Bone marrow (tissue), 2 donors: ENCODE measurements around the gene POC1B.

Experiments used
- DNase-seq, 2 donors: peaks; one replicate each; lab custom pipeline; 2025; lab: John Stamatoyannopoulos, UW

The POC1B gene

DNA sequence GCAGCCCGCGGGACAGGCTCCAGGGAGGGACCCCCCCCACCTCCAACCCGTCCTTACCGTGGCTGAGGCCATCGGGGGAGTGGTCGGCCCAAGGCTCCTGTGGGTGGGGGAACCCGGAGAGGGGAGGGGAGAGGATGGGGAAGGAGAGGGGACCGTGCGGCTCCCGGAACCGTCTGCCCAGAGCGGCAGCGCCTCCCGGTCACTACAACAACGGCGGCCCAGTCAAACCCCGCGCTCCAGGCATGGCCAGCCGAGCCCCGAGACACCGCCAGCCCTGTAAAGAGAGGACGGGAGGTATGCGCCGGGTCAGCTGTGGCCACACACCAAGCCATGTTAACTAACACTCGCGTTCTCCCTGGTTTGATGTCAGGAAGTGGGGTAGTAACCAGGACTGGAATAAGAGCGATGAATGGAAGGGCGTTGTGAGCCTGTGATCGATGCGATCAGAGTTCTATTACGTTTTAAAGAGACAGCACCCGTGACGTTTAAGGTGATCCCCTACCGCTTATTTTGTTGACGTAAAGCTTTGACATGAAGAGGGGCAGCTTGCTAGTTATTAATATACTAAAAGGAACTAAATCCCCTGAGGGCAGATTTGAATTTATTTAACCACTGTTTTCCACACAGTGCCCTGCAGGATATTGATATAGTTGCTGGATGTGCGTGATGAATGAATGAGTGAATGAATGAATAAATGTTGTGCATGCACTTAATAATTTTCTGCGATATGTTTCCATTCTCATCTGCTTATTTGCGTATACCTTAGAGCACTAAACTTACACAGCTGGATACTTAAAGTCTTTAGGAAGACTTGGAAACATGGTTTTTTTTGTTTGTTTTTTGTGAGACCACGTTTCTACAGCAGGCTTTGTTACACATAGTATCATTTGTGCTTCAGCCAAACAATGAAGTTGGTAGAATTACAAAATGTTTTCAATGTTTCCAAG is at the start of gene POC1B:
TSS of gene POC1B (minus strand) at position 224 of the 947 bp plus-strand sequence. CDS start at position 72, 152 bp downstream.
- DNase-seq = peak; percentile 65 to 73

DNA sequence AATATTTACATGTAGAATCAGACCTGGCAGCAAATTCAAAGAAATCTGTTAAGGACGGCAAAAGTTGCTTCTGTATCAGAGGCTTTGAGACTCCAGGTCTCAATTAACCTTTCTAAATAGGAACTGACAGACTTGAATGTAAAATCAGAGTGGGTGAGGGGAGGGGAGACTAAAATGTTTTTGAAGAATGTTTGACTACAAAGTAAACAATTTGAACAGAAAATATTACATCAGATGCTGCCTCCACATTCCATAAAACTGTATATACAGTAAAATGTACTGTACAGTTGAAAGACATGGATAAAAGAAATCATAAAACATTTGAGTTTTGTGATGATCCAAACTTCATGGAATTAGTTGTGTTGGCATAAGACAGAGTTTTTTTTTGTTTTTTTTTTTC is 49.5 kb upstream of the POC1B start:
- no peak for DNase-seq

GRCh38 chr12:89574736-89575208 is 48.9 kb upstream of the POC1B start:
- DNase-seq = peak in 1 of 2 donors; percentile 6

DNA sequence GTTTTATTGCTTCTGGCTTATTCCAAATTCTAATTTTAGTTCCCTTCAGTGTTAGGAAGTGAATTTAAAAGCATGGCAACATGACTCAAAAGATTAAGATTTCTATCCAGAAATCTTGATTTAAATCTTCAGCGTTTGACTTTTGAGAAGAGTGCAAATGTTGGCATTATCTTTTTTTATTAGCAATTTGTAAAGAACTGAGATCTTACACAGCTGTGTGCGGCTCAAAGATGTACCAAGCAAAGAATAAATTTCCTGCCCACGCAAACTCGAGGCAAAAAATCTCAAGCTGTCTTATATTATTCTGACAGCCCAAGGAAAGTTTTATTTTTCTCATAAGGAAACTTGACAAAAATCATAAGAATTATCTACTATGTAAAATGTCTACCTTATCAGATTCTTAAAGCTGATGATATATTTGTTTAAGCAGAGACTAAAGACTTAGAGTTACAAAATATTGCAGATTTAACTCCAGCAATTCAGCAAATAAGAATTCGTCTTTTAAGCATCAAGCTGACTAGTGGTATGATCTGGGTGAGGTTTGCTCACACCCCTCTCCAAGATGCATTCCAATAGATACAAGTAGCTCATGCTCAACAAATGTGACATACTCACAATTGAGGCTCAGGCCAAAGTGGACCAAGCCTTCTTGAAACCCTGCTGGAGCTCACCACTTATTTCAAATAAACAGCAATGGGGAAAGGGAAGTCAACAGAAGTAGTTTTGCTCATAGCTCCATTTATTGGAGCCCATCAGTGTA is 47.4 kb upstream of the POC1B start:
- DNase-seq = no peak

GRCh38 chr12:89571491-89572195 is 45.8 kb upstream of the POC1B start:
- no peak for DNase-seq

DNA sequence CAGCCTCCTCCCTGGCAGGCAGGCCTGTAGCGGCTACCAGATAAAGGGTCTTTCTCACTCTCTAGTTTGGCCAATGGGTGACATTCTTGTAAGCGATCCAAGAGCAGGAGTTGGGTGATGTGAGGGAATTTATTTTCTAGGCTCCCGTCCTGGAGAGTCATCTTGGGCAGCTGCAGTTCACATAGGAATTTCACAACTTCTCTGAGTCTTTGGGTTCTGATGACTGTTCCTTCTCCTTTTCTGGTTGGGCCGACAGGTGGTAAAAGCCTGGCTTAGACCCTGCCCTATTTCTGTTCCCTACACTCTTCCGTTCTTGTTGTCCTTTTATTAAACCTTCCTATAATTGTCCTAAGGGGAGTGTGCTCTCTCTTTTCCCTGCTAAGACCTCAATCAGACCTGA is 42.6 kb upstream of the POC1B start:
- no peak for DNase-seq

DNA sequence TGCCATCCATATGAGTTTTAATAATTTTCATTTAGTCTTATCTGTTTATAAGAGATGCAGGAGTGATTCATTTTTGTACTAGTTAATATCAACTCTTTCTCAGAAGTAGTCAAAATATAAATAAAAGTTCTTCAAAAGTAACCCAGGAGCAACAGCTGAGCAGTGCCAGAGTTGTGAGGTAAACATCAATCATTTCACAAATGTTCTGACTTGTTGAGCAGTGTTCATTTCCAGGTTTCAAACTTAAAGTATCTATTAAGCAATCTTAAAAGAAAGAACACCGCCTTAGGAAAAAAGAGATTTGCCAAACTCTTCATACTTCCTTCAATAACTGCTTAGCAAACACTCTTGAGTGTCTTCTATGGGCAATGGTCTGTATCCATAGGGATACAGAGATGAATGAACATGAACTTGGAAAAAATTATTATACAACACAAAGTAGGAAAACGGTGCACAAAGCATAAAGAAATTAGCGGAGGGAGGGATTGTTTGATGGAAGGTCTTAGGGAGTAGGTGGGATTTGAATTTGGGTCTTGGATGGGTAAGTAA is 41.9 kb upstream of the POC1B start:
- DNase-seq = no peak

GRCh38 chr12:89566615-89567014 is 40.8 kb upstream of the POC1B start:
- DNase-seq = no peak

- DNase-seq = no peak
Observed at GRCh38 chr12:89565002-89565401, 39.2 kb upstream of the POC1B start.

DNA sequence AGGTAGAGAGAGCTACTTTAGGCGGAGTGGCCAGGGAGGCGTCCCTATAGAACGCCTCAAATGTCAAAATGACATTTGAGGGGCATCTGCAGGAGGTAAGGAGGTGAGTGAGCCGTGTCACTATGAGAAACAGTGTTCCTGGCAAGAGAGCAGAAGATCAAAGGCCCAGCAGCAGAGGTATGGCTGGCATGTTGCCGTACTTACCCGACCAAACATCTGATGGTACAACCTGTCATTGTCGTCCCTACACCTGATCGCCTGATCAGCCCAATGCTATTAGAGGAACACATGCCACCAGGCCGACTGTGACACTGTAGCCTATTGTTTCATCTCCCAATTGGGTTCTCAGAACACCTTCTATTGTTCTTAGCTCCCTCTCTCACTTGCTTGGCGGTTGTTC is 33.9 kb upstream of the POC1B start:
- DNase-seq = no peak

DNA sequence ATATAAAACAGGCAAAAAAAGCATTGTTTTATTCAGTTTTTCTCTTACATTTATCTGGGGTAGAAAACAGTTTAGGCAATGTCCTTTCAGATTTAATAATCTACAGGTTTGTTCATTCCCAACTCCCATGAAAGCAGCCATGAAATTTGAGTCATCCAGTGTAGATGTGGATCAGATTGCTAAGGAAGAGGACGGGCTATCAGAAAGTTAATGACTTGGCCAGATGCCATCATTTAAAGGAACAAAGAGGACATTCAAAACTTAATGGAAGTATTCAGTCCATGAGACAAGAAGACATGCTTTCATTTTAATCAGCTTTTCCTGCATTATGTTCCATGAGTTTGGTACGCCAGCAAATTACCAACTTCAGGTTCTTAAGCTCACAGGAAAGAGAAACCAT is 31.1 kb upstream of the POC1B start:
- DNase-seq = no peak

- DNase-seq = no peak
Observed at GRCh38 chr12:89552376-89552775, 26.5 kb upstream of the POC1B start.

DNA sequence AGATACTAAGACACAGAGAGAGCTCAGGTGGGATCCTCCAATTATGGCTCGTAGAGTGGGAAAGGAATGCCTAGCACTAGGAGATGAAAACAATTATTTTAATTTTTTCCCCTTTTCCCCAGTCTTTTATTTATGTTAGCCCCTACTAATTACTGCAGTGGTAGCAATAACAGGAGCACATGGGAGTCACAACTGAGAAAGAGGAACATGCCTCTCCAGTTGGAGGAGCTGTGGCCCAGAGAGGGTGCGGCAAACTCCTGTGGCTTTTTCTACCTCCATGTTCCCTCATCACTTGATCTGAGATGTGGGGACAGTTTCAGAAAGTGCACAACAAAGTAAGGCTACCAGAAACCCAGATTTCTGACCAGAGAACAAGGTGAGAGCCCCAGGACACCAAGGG is 25.9 kb upstream of the POC1B start:
- no peak for DNase-seq

DNA sequence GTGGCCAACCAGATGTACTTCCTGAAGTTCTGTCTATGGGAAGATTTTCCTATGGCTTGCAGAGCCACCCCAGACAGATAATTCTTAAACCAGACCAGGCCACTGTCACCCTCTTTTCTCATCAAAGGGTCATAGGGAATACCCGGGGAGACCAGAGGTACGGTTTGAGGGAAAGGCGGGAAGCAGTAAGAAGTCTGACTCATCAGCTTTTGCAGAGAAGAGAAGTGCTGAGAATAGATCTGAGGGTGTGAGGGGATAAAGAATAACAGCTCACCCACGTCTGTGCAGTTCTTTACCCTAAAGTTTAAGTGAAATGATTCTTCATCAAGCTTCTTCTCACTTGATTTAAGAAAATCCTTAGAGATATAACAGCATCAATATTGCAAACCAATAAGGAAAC is 21.3 kb upstream of the POC1B start:
- no peak for DNase-seq

GRCh38 chr12:89546151-89546550 is 20.3 kb upstream of the POC1B start:
- DNase-seq = no peak

DNA sequence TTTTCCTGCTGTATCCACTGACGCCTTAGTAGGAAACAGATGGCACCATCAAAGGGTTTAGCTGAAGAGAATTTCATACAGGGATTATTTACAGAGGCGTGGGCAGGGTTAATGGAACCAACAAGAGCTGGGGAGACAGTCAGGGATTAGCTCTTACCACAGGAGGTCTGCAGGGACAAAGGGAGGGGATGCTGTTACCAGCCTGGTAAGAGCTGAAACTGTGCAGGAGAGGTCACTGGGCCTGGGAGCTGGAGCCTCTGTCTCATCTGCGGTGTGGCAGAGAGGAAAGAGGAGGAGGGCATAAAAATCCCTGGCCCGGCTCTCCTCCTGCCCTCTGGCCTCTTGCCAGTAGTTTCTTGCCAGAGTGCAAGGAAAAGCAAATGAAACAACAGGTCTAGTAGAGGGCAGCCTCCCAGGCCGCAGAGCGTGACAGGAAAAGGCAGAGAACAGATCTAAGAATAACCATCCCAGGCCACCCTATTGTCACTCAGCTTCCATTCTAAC is 18.9 kb upstream of the POC1B start:
- peak in 1 of 2 donors; percentile 47 for DNase-seq

GRCh38 chr12:89544022-89544421 is 18.2 kb upstream of the POC1B start:
- DNase-seq = no peak

DNA sequence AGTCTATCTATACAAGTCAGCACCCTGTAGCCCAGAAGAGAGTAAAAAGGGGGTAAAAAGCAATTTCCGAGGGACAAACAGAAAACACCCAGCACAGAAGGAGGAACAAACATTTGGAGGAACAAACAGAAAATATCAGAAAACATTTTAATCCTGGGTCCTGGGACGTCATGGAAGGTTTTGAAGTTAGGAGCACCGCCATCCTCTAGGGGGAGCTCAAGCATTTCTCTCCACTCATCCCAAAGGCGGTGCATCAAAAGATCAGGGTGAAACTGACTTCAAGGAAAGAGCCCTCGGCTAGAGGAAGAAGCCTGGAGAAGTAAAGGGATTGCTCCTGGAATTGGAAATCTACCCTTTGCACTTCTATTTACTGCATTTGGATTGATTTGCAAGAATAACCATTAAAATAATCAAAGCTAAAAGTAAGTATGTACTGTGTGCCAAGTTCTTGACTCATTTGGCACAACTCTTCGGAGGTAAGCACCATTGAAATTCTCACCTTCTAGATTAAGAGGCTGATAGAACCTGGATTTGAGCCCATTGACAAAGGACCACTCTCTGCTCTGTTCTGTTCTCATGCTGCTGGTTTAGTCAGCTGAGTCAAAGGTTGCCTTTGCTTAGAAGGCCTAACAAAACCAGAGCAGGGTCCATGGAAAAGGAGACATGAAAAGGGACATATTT is 17.2 kb upstream of the POC1B start:
- DNase-seq = peak in 1 of 2 donors; percentile 76

- DNase-seq = no peak
Observed at GRCh38 chr12:89542236-89542635, 16.4 kb upstream of the POC1B start.

DNA sequence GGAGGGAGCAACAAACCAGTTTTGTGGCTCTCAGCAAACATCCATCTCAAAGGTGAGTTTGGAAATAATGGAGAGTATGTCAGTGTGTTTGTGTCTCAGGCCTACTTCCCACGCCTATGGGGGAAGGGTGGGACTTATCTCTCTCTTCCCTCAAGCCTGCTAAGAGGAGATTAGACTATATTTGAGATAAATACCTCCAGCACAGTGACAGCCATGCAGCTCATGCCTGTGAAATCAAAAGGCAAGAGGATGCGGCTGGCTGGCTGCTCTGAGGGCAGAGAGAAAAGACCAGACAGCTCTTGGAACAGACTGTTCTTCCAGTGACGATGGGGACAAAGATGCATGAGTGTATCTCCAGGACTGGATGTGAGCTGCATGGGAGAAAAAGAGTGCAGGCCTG is 14.7 kb upstream of the POC1B start:
- DNase-seq = no peak
